ENCODE results near the gene OR2D3.
"Not testable (repeated sequence)": the region's sequence is repeated elsewhere in the genome, so short reads cannot be mapped to it uniquely, and the experiment has no call there.

Gene OR2D3

DNA sequence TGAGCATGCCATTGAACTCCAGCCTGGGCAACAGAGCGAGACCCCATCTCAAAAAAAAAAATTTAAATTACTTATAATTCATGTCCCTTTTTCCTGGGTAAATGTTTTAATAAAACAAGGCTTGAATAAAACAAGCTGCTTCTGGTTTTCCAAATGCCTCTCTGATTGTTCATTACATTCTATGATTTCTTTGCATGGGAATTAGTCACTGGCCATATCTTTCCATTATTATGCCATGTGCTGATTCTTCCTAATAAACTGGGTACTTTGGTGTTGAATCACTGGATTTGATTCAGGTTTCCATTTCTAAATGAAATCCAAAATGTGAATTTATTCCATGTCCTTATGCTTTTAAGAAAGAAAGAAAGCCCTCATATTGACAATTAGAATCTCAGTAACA is 48.0 kb downstream of the OR2D3 start:
- Mint-ChIP-seq H3K27ac (no peak overlapping the region), H3K36me3 (ENCODE audit: low read depth) (no peaks in the 10 kb centered on the region), H3K9me3 (no peaks in the 10 kb centered on the region), H3K4me3 (no peak overlapping the region), H3K4me1 (ENCODE audit: low read depth) (no peaks in the 10 kb centered on the region), H3K27me3 (peaks cover 4% of the 10 kb centered on the region)

DNA sequence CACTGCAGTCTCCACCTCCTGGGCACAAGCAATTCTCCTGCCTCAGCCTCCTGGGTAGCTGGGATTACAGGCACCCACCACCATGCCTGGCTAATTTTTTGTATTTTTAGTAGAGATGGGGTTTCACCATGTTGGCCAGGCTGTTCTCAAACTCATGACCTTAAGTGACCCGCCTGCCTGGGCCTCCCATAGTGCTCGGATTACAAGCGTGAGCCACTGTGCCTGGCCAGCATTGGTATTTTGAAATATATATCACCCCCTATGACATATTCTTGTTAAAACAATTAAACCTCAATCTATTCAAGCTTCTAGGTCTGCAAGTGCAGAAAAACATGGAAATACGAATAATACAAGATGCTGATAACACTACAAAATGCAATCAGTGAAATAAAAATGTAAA is 49.1 kb downstream of the OR2D3 start:
- not testable (repeated sequence) for H3K27ac Mint-ChIP-seq; H3K4me1 Mint-ChIP-seq (ENCODE audit: low read depth); H3K36me3 Mint-ChIP-seq (ENCODE audit: low read depth); H3K27me3 Mint-ChIP-seq; H3K9me3 Mint-ChIP-seq; H3K4me3 Mint-ChIP-seq

Data from stimulated activated naive CD8-positive, alpha-beta T cell treated with anti-CD3 and anti-CD28 coated beads, Interleukin-15, Interleukin-2, amounts not matched to agents 100 ng/mL and 50 ng/mL, for 24 hours (primary cell).